HepG2 (cell line): ENCODE measurements around the gene ADAMTS13. TPM values are rescaled to one million over a fixed set of nuclear protein-coding genes. Genes with fewer than 3 reads are reported as not detected.

Experiments
- ARNTL ChIP-seq: sonication (generic); formaldehyde crosslinking; IDR thresholded peaks from 2 replicates; pipeline ENCODE4 v1.4.0; 2020; ENCODE audit warnings: mild to moderate bottlenecking, missing genetic modification reagents
- BHLHE40 ChIP-seq: IDR thresholded peaks from 2 replicates; pipeline ENCODE4 v1.6.1; 2011; ENCODE audit warnings: low read length, improper control_type of control experiment
- ELF1 ChIP-seq: sonication (generic); formaldehyde crosslinking; IDR thresholded peaks from 2 replicates; pipeline ENCODE4 v1.4.0; 2020; ENCODE audit warnings: missing genetic modification reagents
- ELF3 ChIP-seq: IDR thresholded peaks from 2 replicates; pipeline ENCODE4 v1.6.1; 2016; ENCODE audit warnings: missing genetic modification reagents, missing compliant biosample characterization
- FOXP4 ChIP-seq: sonication (generic); formaldehyde crosslinking; IDR thresholded peaks from 2 replicates; pipeline ENCODE4 v1.4.0; 2020; ENCODE audit warnings: missing genetic modification reagents
- HBP1 ChIP-seq: IDR thresholded peaks from 2 replicates; pipeline ENCODE4 v1.6.1; 2016; ENCODE audit warnings: low read depth, control low read depth
- HDAC1 ChIP-seq: sonication (generic); formaldehyde crosslinking; IDR thresholded peaks from 2 replicates; pipeline ENCODE4 v1.5.1; 2020; ENCODE audit warnings: mild to moderate bottlenecking, missing genetic modification reagents
- IRF2 ChIP-seq: IDR thresholded peaks from 2 replicates; pipeline ENCODE4 v1.6.1; 2018; ENCODE audit warnings: missing genetic modification reagents, missing compliant biosample characterization
- IRF9 ChIP-seq: sonication (generic); formaldehyde crosslinking; IDR thresholded peaks from 2 replicates; pipeline ENCODE4 v1.8.0; 2022; ENCODE audit warnings: missing genetic modification reagents, mild to moderate bottlenecking, borderline replicate concordance
- PHF8 ChIP-seq: sonication (generic); formaldehyde crosslinking; IDR thresholded peaks from 2 replicates; pipeline ENCODE4 v1.5.0; 2020; ENCODE audit warnings: missing genetic modification reagents
- RARA ChIP-seq: IDR thresholded peaks from 2 replicates; pipeline ENCODE4 v1.6.1; 2016; ENCODE audit warnings: missing genetic modification reagents, missing compliant biosample characterization
- RARG ChIP-seq: sonication (generic); formaldehyde crosslinking; IDR thresholded peaks from 2 replicates; pipeline ENCODE4 v1.4.0; 2020; ENCODE audit warnings: low read depth, mild to moderate bottlenecking, missing genetic modification reagents
- RBFOX2 ChIP-seq: fragments of 200-400 bp; formaldehyde crosslinking; IDR thresholded peaks from 2 replicates; pipeline ENCODE4 v1.6.1; 2017; ENCODE audit warnings: low read depth, mild to moderate bottlenecking, low read length
- RFXAP ChIP-seq: sonication (generic); formaldehyde crosslinking; IDR thresholded peaks from 2 replicates; pipeline ENCODE4 v1.4.0; 2020; ENCODE audit warnings: missing genetic modification reagents, borderline replicate concordance
- SALL1 ChIP-seq: sonication (generic); formaldehyde crosslinking; IDR thresholded peaks from 2 replicates; pipeline ENCODE4 v1.8.0; 2022; ENCODE audit warnings: mild to moderate bottlenecking, missing genetic modification reagents
- SIX4 ChIP-seq: sonication (generic); formaldehyde crosslinking; IDR thresholded peaks from 2 replicates; pipeline ENCODE4 v1.4.0; 2020; ENCODE audit warnings: missing genetic modification reagents
- THYN1 ChIP-seq: sonication (generic); formaldehyde crosslinking; IDR thresholded peaks from 2 replicates; pipeline ENCODE4 v1.8.1; 2023; ENCODE audit warnings: low read depth, mild to moderate bottlenecking, moderate library complexity, missing genetic modification reagents, borderline replicate concordance
- ZFX ChIP-seq: sonication (generic); formaldehyde crosslinking; IDR thresholded peaks from 2 replicates; pipeline ENCODE4 v1.4.0; 2020; ENCODE audit warnings: mild to moderate bottlenecking, low read depth, missing genetic modification reagents, moderate library complexity
- ZFY ChIP-seq: sonication (generic); formaldehyde crosslinking; IDR thresholded peaks from 2 replicates; pipeline ENCODE4 v1.4.0; 2020; ENCODE audit warnings: missing genetic modification reagents
- ZMAT3 ChIP-seq: sonication (generic); formaldehyde crosslinking; conservative IDR thresholded peaks from 2 replicates; pipeline ENCODE4 v1.7.0; 2021; ENCODE audit warnings: missing genetic modification reagents
- ZMYM3 ChIP-seq: sonication (generic); formaldehyde crosslinking; IDR thresholded peaks from 2 replicates; pipeline ENCODE4 v1.5.1; 2020; ENCODE audit warnings: mild to moderate bottlenecking, missing genetic modification reagents
- ZNF224 ChIP-seq: sonication (generic); formaldehyde crosslinking; IDR thresholded peaks from 2 replicates; pipeline ENCODE4 v1.5.0; 2020; ENCODE audit warnings: mild to moderate bottlenecking, missing genetic modification reagents
- ZNF264 ChIP-seq: sonication (generic); formaldehyde crosslinking; IDR thresholded peaks from 2 replicates; pipeline ENCODE4 v1.4.0; 2020; ENCODE audit warnings: missing genetic modification reagents
- ZNF431 ChIP-seq: sonication (generic); formaldehyde crosslinking; IDR thresholded peaks from 2 replicates; pipeline ENCODE4 v1.9.0; 2022; ENCODE audit warnings: missing genetic modification reagents, low read depth, mild to moderate bottlenecking, borderline replicate concordance
- ZNF766 ChIP-seq: sonication (generic); formaldehyde crosslinking; IDR thresholded peaks from 2 replicates; pipeline ENCODE4 v1.5.0; 2020; ENCODE audit warnings: missing genetic modification reagents, borderline replicate concordance
- ZNF776 ChIP-seq: sonication (generic); formaldehyde crosslinking; IDR thresholded peaks from 2 replicates; pipeline ENCODE4 v1.4.0; 2020; ENCODE audit warnings: mild to moderate bottlenecking, missing genetic modification reagents
- ZSCAN5A ChIP-seq: sonication (generic); formaldehyde crosslinking; IDR thresholded peaks from 2 replicates; pipeline ENCODE4 v1.8.0; 2022; ENCODE audit warnings: mild to moderate bottlenecking, missing genetic modification reagents, borderline replicate concordance
- ZSCAN9 ChIP-seq: IDR thresholded peaks from 2 replicates; pipeline ENCODE4 v1.6.1; 2016; ENCODE audit warnings: borderline replicate concordance
- polyA plus RNA-seq, 8 experiments: library from polyadenylated mRNA; depleted of rRNA in 3 of 8; stranded (reverse) in 7 of 8; unstranded in 1 of 8; fragments of >200 nt; fragmentation: Illumina TruSeq in 4 of 8; extraction: Trizol in 4 of 8; gene quantifications; 2 replicates each; pipeline versions ENCODE4 v1.2.1 to v1.2.3, GENCODE V29; 2011 to 2016; ENCODE audit warnings: low read depth in 4 of 8, missing spikeins in 1 of 8, mixed read lengths in 1 of 8; ENCODE audit not compliant: insufficient read depth in 1 of 8
- total RNA-seq, 5 experiments: library from RNA; depleted of rRNA; stranded (reverse); fragments of >200 nt; fragmentation: Illumina TruSeq; extraction: Trizol; gene quantifications; 2 replicates each; pipeline ENCODE4 v1.2.3, GENCODE V29; 2016; ENCODE audit warnings: low read depth in 1 of 5

Gene ADAMTS13
- total and polyA plus RNA-seq, 2 of the 13 experiments (the other 11 are each of a cell fraction or from before 2014, with no cell fraction given) = 0.91 to 4.5 TPM

- TF ChIP-seq IRF9 (CRISPR knock-in tag) = no peak; the same call in 1 of the 2 replicates
- peak; percentile 67; the same call in 1 of the 2 replicates for TF ChIP-seq ARNTL (CRISPR knock-in tag)
- TF ChIP-seq IRF2 (CRISPR knock-in tag) = 0 out of 2 replicates have a peak, but pooled peaks have one; percentile 52
- TF ChIP-seq HBP1 (CRISPR knock-in tag) = no peak
- TF ChIP-seq ELF1 (CRISPR knock-in tag) = peak; percentile 73
- TF ChIP-seq RARA (CRISPR knock-in tag) = peak; percentile 23; the same call in 1 of the 2 replicates
- peak; percentile 86 for TF ChIP-seq ZFY (CRISPR knock-in tag)
- TF ChIP-seq ZNF264 = peak; percentile 81; the same call in 1 of the 2 replicates
- TF ChIP-seq ZNF776 (CRISPR knock-in tag) = no peak
- TF ChIP-seq SALL1 = peak; percentile 69
- TF ChIP-seq ZNF224 (CRISPR knock-in tag) = no peak
- peak; percentile 23; the same call in 1 of the 2 replicates for TF ChIP-seq ZMYM3
- TF ChIP-seq RFXAP (CRISPR knock-in tag) = peak; percentile 26; the same call in 1 of the 2 replicates
- peak; percentile 65 for TF ChIP-seq HDAC1
- 0 out of 2 replicates have a peak, but pooled peaks have one; percentile 54 for TF ChIP-seq FOXP4 (CRISPR knock-in tag)
- no peak for TF ChIP-seq RBFOX2
- TF ChIP-seq ZSCAN9 = no peak; the same call in 1 of the 2 replicates
- TF ChIP-seq ZNF766 (CRISPR knock-in tag) = peak; percentile 54; the same call in 1 of the 2 replicates
- TF ChIP-seq ZFX (CRISPR knock-in tag) = peak; percentile 93
- TF ChIP-seq ELF3 (CRISPR knock-in tag) = peak; percentile 82
- TF ChIP-seq ZSCAN5A (CRISPR knock-in tag) = no peak
- no peak; the same call in 1 of the 2 replicates for TF ChIP-seq ZNF431 (CRISPR knock-in tag)
- TF ChIP-seq SIX4 = no peak
- TF ChIP-seq BHLHE40 = peak; percentile 87
- TF ChIP-seq RARG (CRISPR knock-in tag) = no peak
- no peak for TF ChIP-seq ZMAT3 (CRISPR knock-in tag)
- no peak for TF ChIP-seq THYN1
- no peak for TF ChIP-seq PHF8 (CRISPR knock-in tag)
Observed at GRCh38 chr9:133386338-133386737, 35.8 kb upstream of the ADAMTS13 start (continued).
